Transverse colon (tissue), 4 donors: Measurements from ENCODE around the gene RBM23.
"Not testable (repeated sequence)": the region's sequence is repeated elsewhere in the genome, so short reads cannot be mapped to it uniquely, and the experiment has no call there.

ENCODE experiments used
- CTCF ChIP-seq, 5 experiments: fragments of 200-600 bp in 3 of 5; fragments of 450-650 bp in 2 of 5; sonication (generic) in 3 of 5; IDR thresholded peaks; 1 replicate in 2 of 5; 2 replicates in 3 of 5; pipeline ENCODE4 v1.5.1; 2016 to 2017; ENCODE audit warnings: antibody characterized with exemption in 5 of 5, inconsistent platforms in 3 of 5, mild to moderate bottlenecking in 2 of 5, moderate library complexity in 1 of 5
- POLR2A ChIP-seq: fragments of 450-650 bp; IDR thresholded peaks from one replicate; pipeline ENCODE4 v1.6.1; 2016; ENCODE audit warnings: antibody characterized with exemption, mild to moderate bottlenecking, moderate library complexity
- POLR2AphosphoS5 ChIP-seq, 3 donors: sonication (generic); formaldehyde crosslinking; IDR thresholded peaks; one replicate each; pipeline ENCODE4 v1.6.1; 2016; ENCODE audit warnings: antibody characterized with exemption in 3 of 3

GRCh38 chr14:22951795-22952194 lies 32.8 kb upstream of the RBM23 start:
- TF ChIP-seq CTCF (IDR thresholded peaks at IDR 0.05); POLR2A; POLR2AphosphoS5 (IDR thresholded peaks at IDR 0.05): not testable (repeated sequence)
